ENCODE measurements around the gene ETF1.

DNA sequence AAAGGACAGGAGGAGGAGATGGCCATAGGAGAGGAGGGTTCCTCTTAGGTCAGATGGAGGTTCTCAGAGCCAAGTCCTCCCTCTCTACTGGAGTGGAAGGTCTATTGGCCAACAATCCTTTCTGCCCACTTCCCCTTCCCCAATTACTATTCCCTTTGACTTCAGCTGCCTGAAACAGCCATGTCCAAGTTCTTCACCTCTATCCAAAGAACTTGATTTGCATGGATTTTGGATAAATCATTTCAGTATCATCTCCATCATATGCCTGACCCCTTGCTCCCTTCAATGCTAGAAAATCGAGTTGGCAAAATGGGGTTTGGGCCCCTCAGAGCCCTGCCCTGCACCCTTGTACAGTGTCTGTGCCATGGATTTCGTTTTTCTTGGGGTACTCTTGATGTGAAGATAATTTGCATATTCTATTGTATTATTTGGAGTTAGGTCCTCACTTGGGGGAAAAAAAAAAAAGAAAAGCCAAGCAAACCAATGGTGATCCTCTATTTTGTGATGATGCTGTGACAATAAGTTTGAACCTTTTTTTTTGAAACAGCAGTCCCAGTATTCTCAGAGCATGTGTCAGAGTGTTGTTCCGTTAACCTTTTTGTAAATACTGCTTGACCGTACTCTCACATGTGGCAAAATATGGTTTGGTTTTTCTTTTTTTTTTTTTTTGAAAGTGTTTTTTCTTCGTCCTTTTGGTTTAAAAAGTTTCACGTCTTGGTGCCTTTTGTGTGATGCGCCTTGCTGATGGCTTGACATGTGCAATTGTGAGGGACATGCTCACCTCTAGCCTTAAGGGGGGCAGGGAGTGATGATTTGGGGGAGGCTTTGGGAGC, 74.7 kb downstream of the ETF1 start:
- no peak for TF ChIP-seq TAF1 (IDR thresholded peaks at IDR 0.05; ENCODE audit: borderline replicate concordance, insufficient read depth, low read length)
- no peak for TF ChIP-seq POLR2AphosphoS5 (IDR thresholded peaks at IDR 0.05; ENCODE audit: low read depth, low read length)
- TF ChIP-seq, protein P1, sequence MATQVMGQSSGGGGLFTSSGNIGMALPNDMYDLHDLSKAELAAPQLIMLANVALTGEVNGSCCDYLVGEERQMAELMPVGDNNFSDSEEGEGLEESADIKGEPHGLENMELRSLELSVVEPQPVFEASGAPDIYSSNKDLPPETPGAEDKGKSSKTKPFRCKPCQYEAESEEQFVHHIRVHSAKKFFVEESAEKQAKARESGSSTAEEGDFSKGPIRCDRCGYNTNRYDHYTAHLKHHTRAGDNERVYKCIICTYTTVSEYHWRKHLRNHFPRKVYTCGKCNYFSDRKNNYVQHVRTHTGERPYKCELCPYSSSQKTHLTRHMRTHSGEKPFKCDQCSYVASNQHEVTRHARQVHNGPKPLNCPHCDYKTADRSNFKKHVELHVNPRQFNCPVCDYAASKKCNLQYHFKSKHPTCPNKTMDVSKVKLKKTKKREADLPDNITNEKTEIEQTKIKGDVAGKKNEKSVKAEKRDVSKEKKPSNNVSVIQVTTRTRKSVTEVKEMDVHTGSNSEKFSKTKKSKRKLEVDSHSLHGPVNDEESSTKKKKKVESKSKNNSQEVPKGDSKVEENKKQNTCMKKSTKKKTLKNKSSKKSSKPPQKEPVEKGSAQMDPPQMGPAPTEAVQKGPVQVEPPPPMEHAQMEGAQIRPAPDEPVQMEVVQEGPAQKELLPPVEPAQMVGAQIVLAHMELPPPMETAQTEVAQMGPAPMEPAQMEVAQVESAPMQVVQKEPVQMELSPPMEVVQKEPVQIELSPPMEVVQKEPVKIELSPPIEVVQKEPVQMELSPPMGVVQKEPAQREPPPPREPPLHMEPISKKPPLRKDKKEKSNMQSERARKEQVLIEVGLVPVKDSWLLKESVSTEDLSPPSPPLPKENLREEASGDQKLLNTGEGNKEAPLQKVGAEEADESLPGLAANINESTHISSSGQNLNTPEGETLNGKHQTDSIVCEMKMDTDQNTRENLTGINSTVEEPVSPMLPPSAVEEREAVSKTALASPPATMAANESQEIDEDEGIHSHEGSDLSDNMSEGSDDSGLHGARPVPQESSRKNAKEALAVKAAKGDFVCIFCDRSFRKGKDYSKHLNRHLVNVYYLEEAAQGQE (IDR thresholded peaks at IDR 0.05; ENCODE audit: insufficient read depth in 1 of 2, low read depth in 2 of 2, low read length in 2 of 2) = no peak
- no peak for TF ChIP-seq SIN3A (IDR thresholded peaks at IDR 0.05; ENCODE audit: borderline replicate concordance, insufficient read depth, low read length)
- TF ChIP-seq FOXP2 (optimal IDR thresholded peaks at IDR 0.05; ENCODE audit: borderline replicate concordance, extremely low read depth, extremely low read length, insufficient read depth) = no peak
